Heart right ventricle (tissue), 16 donors: Measurements from ENCODE around the gene KCNQ5. TPM values are rescaled to one million over a fixed set of nuclear protein-coding genes. Genes with fewer than 3 reads are reported as not detected.
A peak's percentile ranks its signal among the peaks of the same experiment; 100 is the strongest.

Source experiments
- ATAC-seq, 8 donors: fragments of 200-7000 bp; cut with Tn5 transposase; one replicate each; pipeline ENCODE4 v1.9.1; 2020; ENCODE audit warnings: mild to moderate bottlenecking in 8 of 8, moderate library complexity in 8 of 8, moderate number of reproducible peaks in 1 of 8
- DNase-seq, 2 donors: peaks; one replicate each; pipeline ENCODE4 v3.0.0-alpha.2; 2020
- H3K27ac ChIP-seq, 10 donors: fragments of 200-600 bp; sonication (generic) in 2 of 10; one replicate each; pipeline versions ENCODE4 v1.5.0 to v1.8.0; 2020 to 2022; ENCODE audit warnings: mild to moderate bottlenecking in 3 of 10
- H3K27me3 ChIP-seq, 7 donors: fragments of 200-600 bp; one replicate each; pipeline ENCODE4 v1.8.0; 2021 to 2022; ENCODE audit warnings: mild to moderate bottlenecking in 2 of 7
- H3K36me3 ChIP-seq, 9 donors: fragments of 200-600 bp; sonication (generic) in 1 of 9; one replicate each; pipeline versions ENCODE4 v1.5.0 to v1.8.0; 2020 to 2022; ENCODE audit warnings: mild to moderate bottlenecking in 2 of 9
- H3K4me1 ChIP-seq, 9 donors: fragments of 200-600 bp; sonication (generic) in 1 of 9; one replicate each; pipeline versions ENCODE4 v1.5.0 to v1.8.0; 2020 to 2022; ENCODE audit warnings: mild to moderate bottlenecking in 4 of 9
- H3K4me3 ChIP-seq, 10 donors: fragments of 200-600 bp; sonication (generic) in 2 of 10; one replicate each; pipeline versions ENCODE4 v1.5.0 to v1.8.0; 2020 to 2022; ENCODE audit warnings: mild to moderate bottlenecking in 7 of 10, moderate library complexity in 2 of 10
- H3K9me3 ChIP-seq, 11 donors: fragments of 200-600 bp in 10 of 11; sonication (generic) in 2 of 11; one replicate each; pipeline versions ENCODE4 v1.5.0 to v1.8.0; 2013 to 2022; ENCODE audit warnings: mild to moderate bottlenecking in 2 of 11, control low read depth in 1 of 11, moderate library complexity in 1 of 11
- WGBS, 2 donors: extraction: QIAGEN DNeasy Blood & Tissue Kit; methylation state at CpG; one replicate each; pipeline ENCODE4 v1.1.7; 2013; ENCODE audit warnings: inconsistent platforms in 1 of 2; 5-methylcytosine and 5-hydroxymethylcytosine counted together
- intact Hi-C, 10 donors: fragments of 100-400 bp; cut with DNase I; formaldehyde crosslinking; loops; one replicate each; pipeline versions ENCODE4 v1.11.1 to v1.14.2; 2022
- polyA plus RNA-seq, 2 donors: library from polyadenylated mRNA; stranded (reverse); fragments of 200-250 nt; gene quantifications; one replicate each; pipeline ENCODE4 v1.2.3, GENCODE V29; 2013
- total RNA-seq, 10 donors: library from RNA; stranded (reverse); fragmentation: NEBNext Ultra II Directional in 3 of 10; extraction: Animal tissue kit (Norgen Biotek cat#: 25700) in 3 of 10; gene quantifications; one replicate each; pipeline versions ENCODE4 v1.2.1 to v1.2.4, GENCODE V29; 2021 to 2023
- TF ChIP-seq, protein P1 (sequence below), 9 donors: fragments of 200-600 bp; sonication (generic) in 2 of 9; IDR thresholded peaks; one replicate each; pipeline versions ENCODE4 v1.5.0 to v1.8.0; 2021 to 2022; ENCODE audit warnings: antibody characterized with exemption in 9 of 9, mild to moderate bottlenecking in 5 of 9, moderate library complexity in 1 of 9
- donor health status: Arrhythmogenic right ventricular cardiomyopathy.
- donor health status: ischemic (EF 13 %, LVEDD 7.1; RV severe dilation, severe dysfunction).
- donor health status: healthy with polysubstance abuse.
- donor health status: DM: no; HTN: yes; CAD: no.
- donor health status: DM: no; HTN: no; CAD: no.
- donor health status: ischemic (EF 25% LVEDD 6.9; RV normal size, moderate dysfunction).
- donor health status: ischemic (EF 25% LVEDD 5.7; RV mildly dilated, moderate dysfunction).
- donor health status: healthy.
- donor health status: DM: yes; HTN: yes; CAD: no.
- donor health status: Ischemic cardiomyopathy.
- donor health status: ischemic (EF 35%, LVEDD 5.7; RV mildly dilated, moderate dysfunction).
- donor health status: nonischemic (EF 11% LVEDD 7.7; RV severe dilation, severe dysfunction).
- donor health status: DM: yes; HTN: yes; CAD: no.
- donor health status: PGD.
- donor health status: ischemic (EF 29% LVEDD 5.4; RV normal size, mild dysfunction).
- donor health status: nonischemic (EF 23%, LVEDD 6.1; RV moderate dilation, normal function).

KCNQ5 gene
- total and polyA plus RNA-seq, 12 donors, result under 0.01 to 0.15 (median 0.12) TPM; not detected in 9

DNA sequence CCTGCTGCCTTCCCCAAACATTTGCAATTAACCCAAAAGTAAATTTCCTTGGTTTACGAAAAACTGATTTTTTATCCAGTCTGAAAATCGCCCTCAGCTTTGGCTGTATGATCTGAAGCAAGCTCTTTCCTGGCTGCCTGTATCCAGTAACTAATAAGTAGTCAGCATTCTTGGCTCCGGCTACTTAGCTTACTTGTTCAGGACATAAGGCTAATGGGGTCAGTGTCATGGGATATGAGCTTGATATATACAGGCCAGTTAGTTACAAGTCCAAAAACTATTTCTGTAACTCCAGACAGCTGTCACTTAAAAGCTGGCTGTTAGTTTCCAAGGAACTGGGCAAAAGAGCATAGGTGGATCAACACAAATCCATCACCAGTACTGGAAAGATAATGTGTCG is 547.2 kb downstream of the KCNQ5 start:
- intact Hi-C loops, result no loop called here
- 61 to 66% methylated on average over 4 of the region's 4 CpGs for WGBS, 2 donors
- no peaks in the 10 kb centered on the region for H3K36me3 ChIP-seq
- no peak overlapping the region for H3K27ac ChIP-seq
- H3K4me3 ChIP-seq, result no peak overlapping the region
- TF ChIP-seq, protein P1, sequence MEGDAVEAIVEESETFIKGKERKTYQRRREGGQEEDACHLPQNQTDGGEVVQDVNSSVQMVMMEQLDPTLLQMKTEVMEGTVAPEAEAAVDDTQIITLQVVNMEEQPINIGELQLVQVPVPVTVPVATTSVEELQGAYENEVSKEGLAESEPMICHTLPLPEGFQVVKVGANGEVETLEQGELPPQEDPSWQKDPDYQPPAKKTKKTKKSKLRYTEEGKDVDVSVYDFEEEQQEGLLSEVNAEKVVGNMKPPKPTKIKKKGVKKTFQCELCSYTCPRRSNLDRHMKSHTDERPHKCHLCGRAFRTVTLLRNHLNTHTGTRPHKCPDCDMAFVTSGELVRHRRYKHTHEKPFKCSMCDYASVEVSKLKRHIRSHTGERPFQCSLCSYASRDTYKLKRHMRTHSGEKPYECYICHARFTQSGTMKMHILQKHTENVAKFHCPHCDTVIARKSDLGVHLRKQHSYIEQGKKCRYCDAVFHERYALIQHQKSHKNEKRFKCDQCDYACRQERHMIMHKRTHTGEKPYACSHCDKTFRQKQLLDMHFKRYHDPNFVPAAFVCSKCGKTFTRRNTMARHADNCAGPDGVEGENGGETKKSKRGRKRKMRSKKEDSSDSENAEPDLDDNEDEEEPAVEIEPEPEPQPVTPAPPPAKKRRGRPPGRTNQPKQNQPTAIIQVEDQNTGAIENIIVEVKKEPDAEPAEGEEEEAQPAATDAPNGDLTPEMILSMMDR (IDR thresholded peaks at IDR 0.05), result no peak
- peak in 1 of 8 donors; percentile 27 for ATAC-seq
- H3K4me1 ChIP-seq, result no peaks in the 10 kb centered on the region
- H3K9me3 ChIP-seq, result no peaks in the 10 kb centered on the region
- no peaks in the 10 kb centered on the region for H3K27me3 ChIP-seq
- DNase-seq, result no peak

GRCh38 chr6:73169633-73170032 is 547.8 kb downstream of the KCNQ5 start:
- intact Hi-C loops, result loop anchor here in 2 of 10 donors (10.0 kb wide), 2 partner anchors 555 to 755 kb away; no protein-coding TSS in a partner anchor

DNA sequence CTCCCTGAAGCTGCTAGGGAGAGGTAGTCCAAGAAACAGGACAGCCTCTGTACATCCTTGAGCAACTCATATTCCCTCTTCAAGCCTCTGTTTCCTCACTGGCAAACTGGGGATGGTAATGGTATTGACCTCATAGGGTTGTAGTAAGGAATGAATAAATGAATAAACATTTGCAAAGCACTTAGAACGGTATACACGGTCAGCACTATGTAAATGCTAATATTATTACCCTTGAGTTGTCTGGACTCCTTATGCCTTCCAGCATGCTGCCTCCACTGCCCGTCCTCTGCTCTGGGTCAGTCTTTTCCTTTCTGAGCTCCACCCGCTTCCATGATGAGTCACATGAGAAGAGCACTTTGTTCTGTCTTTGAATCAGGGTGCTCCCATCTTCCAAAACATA is 552.8 kb downstream of the KCNQ5 start:
- TF ChIP-seq, protein P1 (IDR thresholded peaks at IDR 0.05), result no peak
- H3K36me3 ChIP-seq, result no peaks in the 10 kb centered on the region
- no peak overlapping the region for H3K27ac ChIP-seq
- H3K4me1 ChIP-seq, result no peaks in the 10 kb centered on the region
- ATAC-seq, result no peak
- WGBS, 2 donors, result 83 to 86% methylated on average over 4 of the region's 4 CpGs
- DNase-seq, result no peak
- H3K27me3 ChIP-seq, result peaks cover 0 to 12% (median 0%) of the 10 kb centered on the region in 7 donors
- no peaks in the 10 kb centered on the region for H3K9me3 ChIP-seq
- no peak overlapping the region for H3K4me3 ChIP-seq
- intact Hi-C loops, result loop anchor here in 2 of 10 donors (10.0 kb wide), 2 partner anchors 560 to 760 kb away; no protein-coding TSS in a partner anchor

More at GRCh38 chr6:73169633-73170032, 547.8 kb downstream of the KCNQ5 start:
- 66 to 72% methylated on average over 5 of the region's 5 CpGs for WGBS, 2 donors
- Histone ChIP-seq H3K4me3 (no peak overlapping the region), H3K9me3 (no peaks in the 10 kb centered on the region), H3K27ac (no peak overlapping the region), H3K36me3 (no peaks in the 10 kb centered on the region), H3K27me3 (peaks cover 0 to 3% (median 0%) of the 10 kb centered on the region in 7 donors), H3K4me1 (no peaks in the 10 kb centered on the region)
- DNase-seq, result no peak
- TF ChIP-seq, protein P1 (IDR thresholded peaks at IDR 0.05), result no peak
- ATAC-seq, result no peak

DNA sequence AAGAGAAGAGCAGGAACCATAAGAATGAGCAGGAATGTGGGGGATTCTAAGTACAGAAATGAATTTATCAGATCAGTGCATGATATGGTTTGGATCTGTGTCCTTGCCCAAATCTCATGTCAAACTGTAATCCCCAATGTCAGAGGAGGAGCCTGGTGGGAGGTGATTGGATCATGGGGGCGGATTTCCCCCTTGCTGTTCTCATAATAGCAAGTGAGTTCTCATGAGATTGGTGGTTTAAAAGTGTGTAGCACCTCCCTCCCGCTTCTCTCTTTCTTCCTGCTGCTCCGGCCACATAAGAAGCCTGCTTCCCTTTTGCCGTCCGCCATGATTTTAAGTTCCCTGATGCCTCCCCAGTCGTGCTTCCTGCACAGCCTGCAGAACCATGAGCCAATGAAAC is 554.2 kb downstream of the KCNQ5 start:
- no peaks in the 10 kb centered on the region for H3K36me3 ChIP-seq
- H3K4me1 ChIP-seq, result peaks cover 0 to 4% (median 0%) of the 10 kb centered on the region in 9 donors
- H3K27ac ChIP-seq, result no peak overlapping the region
- H3K27me3 ChIP-seq, result peaks cover 0 to 12% (median 0%) of the 10 kb centered on the region in 7 donors
- WGBS, 2 donors, result 82 to 85% methylated on average over 6 of the region's 6 CpGs
- TF ChIP-seq, protein P1 (IDR thresholded peaks at IDR 0.05), result no peak
- no peaks in the 10 kb centered on the region for H3K9me3 ChIP-seq
- no peak for ATAC-seq
- no peak overlapping the region for H3K4me3 ChIP-seq
- no peak for DNase-seq
- intact Hi-C loops, result loop anchor here in 2 of 10 donors (10.0 kb wide), 2 partner anchors 561 to 761 kb away; no protein-coding TSS in a partner anchor
